Thoracic aorta (tissue), 2 donors: ENCODE measurements around the gene DEPP1. TPM values are rescaled to one million over a fixed set of nuclear protein-coding genes. Genes with fewer than 3 reads are reported as not detected.

ENCODE experiments used
- ATAC-seq: fragments of 150-250 bp; one replicate; pipeline ENCODE4 v1.8.0; 2017; ENCODE audit warnings: low read depth; ENCODE audit not compliant: insufficient number of reproducible peaks, low FRiP score
- DNase-seq: peaks from one replicate; pipeline ENCODE4 v3.0.0-alpha.2; 2020; ENCODE audit warnings: low spot score
- H3K27ac ChIP-seq, 2 donors: fragments of 200-600 bp; sonication (generic); 1 replicate in 1 of 2; 2 replicates in 1 of 2; pipeline ENCODE4 v1.5.1; 2016; ENCODE audit warnings: mild to moderate bottlenecking in 2 of 2, moderate library complexity in 2 of 2
- H3K27me3 ChIP-seq: fragments of 200-600 bp; sonication (generic); replicated peaks from 2 replicates; pipeline ENCODE4 v1.6.0; 2016; ENCODE audit warnings: mild to moderate bottlenecking; ENCODE audit not compliant: insufficient read depth
- H3K36me3 ChIP-seq: fragments of 200-600 bp; sonication (generic); one replicate; pipeline ENCODE4 v1.5.1; 2016
- H3K4me1 ChIP-seq, 2 donors: fragments of 200-600 bp; sonication (generic); 1 replicate in 1 of 2; 2 replicates in 1 of 2; pipeline versions ENCODE4 v1.5.1 to v1.6.0; 2016; ENCODE audit warnings: low read depth in 2 of 2, mild to moderate bottlenecking in 1 of 2; ENCODE audit not compliant: control insufficient read depth in 1 of 2
- H3K4me3 ChIP-seq: fragments of 200-600 bp; sonication (generic); 2 replicates; pipeline ENCODE4 v1.5.1; 2016; ENCODE audit warnings: mild to moderate bottlenecking
- H3K9me3 ChIP-seq: fragments of 200-600 bp; sonication (generic); 2 replicates; pipeline ENCODE4 v1.5.1; 2016
- CTCF ChIP-seq: fragments of 200-600 bp; sonication (generic); IDR thresholded peaks from one replicate; pipeline ENCODE4 v1.5.1; 2019; ENCODE audit warnings: antibody characterized with exemption
- total RNA-seq, 2 donors: library from RNA; depleted of rRNA; stranded (reverse); fragments of >200 nt; gene quantifications; one replicate each; pipeline versions ENCODE4 v1.1.0 to v1.2.3, GENCODE V29; 2016

Gene DEPP1
- total RNA-seq, 2 donors from 2014 or later = 473 to 661 TPM

- ATAC-seq (no peak), DNase-seq (no peak)
- H3K4me1 ChIP-seq = peaks cover 64 to 85% of the 10 kb centered on the region in 2 donors
- peak overlapping the region; percentile 79 to 87 for H3K27ac ChIP-seq
- no peaks in the 10 kb centered on the region for H3K36me3 ChIP-seq
- no peaks in the 10 kb centered on the region for H3K27me3 ChIP-seq
- H3K4me3 ChIP-seq = no peak overlapping the region
- no peak for TF ChIP-seq CTCF
- no peaks in the 10 kb centered on the region for H3K9me3 ChIP-seq
Measured at GRCh38 chr10:44985175-44985681, 6.6 kb upstream of the DEPP1 start.

DNA sequence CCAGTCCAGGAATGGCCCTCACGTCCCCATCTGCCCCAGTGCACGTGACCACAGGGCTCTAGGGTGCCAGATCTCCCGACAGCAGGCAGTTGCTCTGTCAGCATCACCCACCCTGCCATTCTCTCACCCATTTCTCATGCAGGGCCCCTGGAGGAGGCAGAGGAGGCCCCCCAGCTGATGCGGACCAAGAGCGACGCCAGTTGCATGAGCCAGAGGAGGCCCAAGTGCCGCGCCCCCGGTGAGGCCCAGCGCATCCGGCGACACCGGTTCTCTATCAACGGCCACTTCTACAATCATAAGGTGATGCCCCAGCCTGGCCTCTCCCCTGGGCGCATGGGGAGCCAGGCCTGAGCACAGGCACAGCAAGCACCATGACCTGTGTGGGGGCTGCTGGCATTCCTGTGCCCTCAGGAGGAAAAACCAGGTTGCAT lies 6.1 kb upstream of the DEPP1 start:
- H3K4me3 ChIP-seq = no peak overlapping the region
- no peak for DNase-seq
- no peaks in the 10 kb centered on the region for H3K36me3 ChIP-seq
- no peaks in the 10 kb centered on the region for H3K9me3 ChIP-seq
- ATAC-seq = no peak
- H3K27me3 ChIP-seq = no peaks in the 10 kb centered on the region
- TF ChIP-seq CTCF = no peak
- peaks cover 70 to 90% of the 10 kb centered on the region in 2 donors for H3K4me1 ChIP-seq
- peak overlapping the region; percentile 79 to 87 for H3K27ac ChIP-seq

GRCh38 chr10:44983895-44984278 lies 5.3 kb upstream of the DEPP1 start:
- DNase-seq (no peak), ATAC-seq (no peak)
- Histone ChIP-seq H3K4me1 (peaks cover 77 to 98% of the 10 kb centered on the region in 2 donors), H3K27ac (peak overlapping the region; percentile 79 to 87), H3K4me3 (no peak overlapping the region), H3K36me3 (no peaks in the 10 kb centered on the region), H3K9me3 (no peaks in the 10 kb centered on the region), H3K27me3 (no peaks in the 10 kb centered on the region)
- TF ChIP-seq CTCF = no peak

DNA sequence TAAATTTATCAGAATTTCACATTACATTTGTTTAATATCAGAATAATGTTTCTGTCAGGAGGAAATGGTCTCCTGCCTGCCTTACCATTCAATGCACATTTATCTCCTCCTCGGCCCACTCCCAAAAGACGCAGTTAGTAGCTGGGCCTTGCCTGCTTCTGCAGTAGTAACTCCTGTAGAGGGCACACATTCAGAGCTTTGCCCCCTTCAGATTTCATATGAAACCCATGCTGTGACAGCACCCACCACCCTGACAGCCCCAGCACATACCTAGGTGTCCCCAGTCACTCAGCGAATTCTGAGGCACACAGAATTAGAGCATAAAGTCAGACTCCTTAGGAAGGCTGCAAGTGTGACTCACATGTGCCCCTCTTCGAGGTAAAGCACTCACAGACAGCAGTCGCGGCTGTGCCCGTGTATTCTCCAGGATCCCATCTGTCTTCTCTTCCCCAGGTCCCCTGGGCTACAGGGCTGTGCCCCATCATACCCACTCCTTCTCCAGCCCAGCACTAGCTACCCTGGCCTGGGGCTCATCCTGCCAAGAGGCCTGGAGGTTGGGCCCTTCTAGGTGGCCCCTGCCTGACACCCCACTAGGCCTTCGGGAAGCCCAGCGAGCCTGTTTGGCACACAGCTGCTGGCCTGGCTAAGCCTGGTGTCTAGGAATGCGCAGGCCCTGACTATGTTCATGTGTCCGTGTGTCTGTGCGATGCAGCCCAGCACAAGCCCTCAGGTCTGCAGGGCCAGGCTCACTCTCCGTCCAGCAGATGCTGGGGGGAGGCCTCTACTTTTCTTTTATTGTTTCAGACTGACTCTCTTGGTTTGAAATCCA lies 4.7 kb upstream of the DEPP1 start:
- TF ChIP-seq CTCF = no peak
- Histone ChIP-seq H3K27ac (peak overlapping the region; percentile 79 to 87), H3K4me3 (no peak overlapping the region), H3K27me3 (no peaks in the 10 kb centered on the region), H3K36me3 (no peaks in the 10 kb centered on the region), H3K4me1 (peaks cover 77 to 95% of the 10 kb centered on the region in 2 donors), H3K9me3 (no peaks in the 10 kb centered on the region)
- DNase-seq = no peak
- no peak for ATAC-seq

DNA sequence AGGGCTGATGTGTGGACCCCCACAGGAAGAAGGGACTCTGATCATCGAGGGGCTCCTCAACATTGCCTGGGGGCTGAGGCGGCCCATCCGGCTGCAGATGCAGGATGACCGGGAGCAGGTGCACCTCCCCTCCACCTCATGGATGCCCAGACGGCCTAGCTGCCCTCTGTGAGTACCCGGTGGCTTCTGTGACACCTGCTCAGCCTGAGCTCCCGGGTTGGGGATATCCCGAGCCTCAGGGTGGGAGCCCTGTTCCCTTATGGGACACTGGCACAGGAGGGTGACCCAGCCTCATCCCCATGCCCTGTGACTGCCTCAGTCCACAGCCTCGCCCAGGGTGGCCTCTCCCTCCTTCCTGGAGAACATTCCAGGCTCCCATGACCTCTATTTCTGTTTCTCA lies 3.9 kb upstream of the DEPP1 start:
- Histone ChIP-seq H3K36me3 (peaks cover 3% of the 10 kb centered on the region), H3K4me1 (peaks cover 74 to 87% of the 10 kb centered on the region in 2 donors), H3K27me3 (no peaks in the 10 kb centered on the region), H3K4me3 (peak overlapping the region; percentile 15), H3K9me3 (no peaks in the 10 kb centered on the region), H3K27ac (peak overlapping the region; percentile 87 to 95)
- ATAC-seq (no peak), DNase-seq (no peak)
- TF ChIP-seq CTCF = no peak
